ENCODE measurements around the gene SLC44A1.

SLC44A1 gene

GRCh38 chr9:105284463-105284862 is 40.0 kb downstream of the SLC44A1 start:
- ChIA-PET CTCF (no interaction called here), POLR2A (no interaction called here)
- no peak for DNase-seq (ENCODE audit: extremely low spot score)
- TF ChIP-seq NFRKB (IDR thresholded peaks at IDR 0.05) (no peak), CTBP1 (IDR thresholded peaks at IDR 0.05; ENCODE audit: borderline replicate concordance) (no peak), FOXK2 (IDR thresholded peaks at IDR 0.05) (no peak), LEF1 (IDR thresholded peaks at IDR 0.05; ENCODE audit: borderline replicate concordance) (no peak), FOXM1 (IDR thresholded peaks at IDR 0.05; ENCODE audit: borderline replicate concordance) (no peak), FOXA1 (IDR thresholded peaks at IDR 0.05) (no peak), ZNF384 (IDR thresholded peaks at IDR 0.05) (no peak)

GRCh38 chr9:105286098-105286497 is 41.6 kb downstream of the SLC44A1 start:
- CTCF ChIA-PET, result no interaction called here

GRCh38 chr9:105289305-105289704 is 44.9 kb downstream of the SLC44A1 start:
- ChIA-PET POLR2A (no interaction called here), CTCF (no interaction called here)
- TF ChIP-seq FOXM1 (IDR thresholded peaks at IDR 0.05; ENCODE audit: borderline replicate concordance) (no peak), ELF4 (IDR thresholded peaks at IDR 0.05) (no peak), SP1 (IDR thresholded peaks at IDR 0.05) (no peak), L3MBTL2 (conservative IDR thresholded peaks at IDR 0.05) (no peak), LEF1 (IDR thresholded peaks at IDR 0.05; ENCODE audit: borderline replicate concordance) (no peak), TARDBP (IDR thresholded peaks at IDR 0.05) (no peak), PKNOX1 (IDR thresholded peaks at IDR 0.05) (no peak), HDGF (IDR thresholded peaks at IDR 0.05; ENCODE audit: borderline replicate concordance) (no peak), NFRKB (IDR thresholded peaks at IDR 0.05) (no peak), ARNT (IDR thresholded peaks at IDR 0.05) (no peak), ZNF384 (IDR thresholded peaks at IDR 0.05) (no peak)
- no peak for DNase-seq (ENCODE audit: extremely low spot score)

More at GRCh38 chr9:105286098-105286497, 41.6 kb downstream of the SLC44A1 start:
- POLR2A ChIA-PET, result no interaction called here
- TF ChIP-seq FOXK2 (IDR thresholded peaks at IDR 0.05) (no peak), TARDBP (IDR thresholded peaks at IDR 0.05) (no peak), ARNT (IDR thresholded peaks at IDR 0.05) (no peak), PKNOX1 (IDR thresholded peaks at IDR 0.05) (no peak), ELF4 (IDR thresholded peaks at IDR 0.05) (no peak), CTBP1 (IDR thresholded peaks at IDR 0.05; ENCODE audit: borderline replicate concordance) (no peak)
- DNase-seq (ENCODE audit: extremely low spot score), result no peak

- TF ChIP-seq NFRKB (IDR thresholded peaks at IDR 0.05) (no peak), ZNF384 (IDR thresholded peaks at IDR 0.05) (no peak), TARDBP (IDR thresholded peaks at IDR 0.05) (no peak), BHLHE40 (IDR thresholded peaks at IDR 0.05; ENCODE audit: borderline replicate concordance) (no peak), HDGF (IDR thresholded peaks at IDR 0.05; ENCODE audit: borderline replicate concordance) (no peak), FOXK2 (IDR thresholded peaks at IDR 0.05) (no peak)
- CTCF ChIA-PET, result no interaction called here
- POLR2A ChIA-PET, result no interaction called here
- DNase-seq (ENCODE audit: extremely low spot score), result no peak
Measured at GRCh38 chr9:105290418-105290817, 46.0 kb downstream of the SLC44A1 start.

DNA sequence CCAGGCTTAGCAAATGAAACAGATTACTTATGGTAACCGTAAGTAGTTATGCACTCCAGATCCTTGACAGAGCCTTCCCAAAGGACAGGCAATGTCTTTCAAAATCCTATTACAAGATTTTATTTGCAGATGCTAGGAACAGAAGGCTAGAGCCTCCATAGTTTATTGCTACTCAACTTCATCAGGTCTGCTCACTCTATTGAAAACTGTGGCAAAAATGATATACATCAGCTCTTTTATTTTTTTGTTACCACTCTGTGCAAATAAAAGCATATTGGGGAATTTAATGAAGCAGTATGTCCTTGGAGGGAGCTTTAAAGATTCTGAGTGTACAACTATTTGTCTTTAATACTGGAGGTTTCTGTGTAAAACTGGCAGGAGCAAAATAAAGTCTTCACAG is 46.5 kb downstream of the SLC44A1 start:
- no peak for DNase-seq (ENCODE audit: extremely low spot score)
- ChIA-PET CTCF (no interaction called here), POLR2A (no interaction called here)
- TF ChIP-seq SUZ12 (IDR thresholded peaks at IDR 0.05) (no peak), BHLHE40 (IDR thresholded peaks at IDR 0.05; ENCODE audit: borderline replicate concordance) (no peak), FOXA1 (IDR thresholded peaks at IDR 0.05) (no peak), ARNT (IDR thresholded peaks at IDR 0.05) (no peak), PKNOX1 (IDR thresholded peaks at IDR 0.05) (no peak), FOXM1 (IDR thresholded peaks at IDR 0.05; ENCODE audit: borderline replicate concordance) (no peak), HDGF (IDR thresholded peaks at IDR 0.05; ENCODE audit: borderline replicate concordance) (no peak), NFRKB (IDR thresholded peaks at IDR 0.05) (no peak), SP1 (IDR thresholded peaks at IDR 0.05) (no peak)

- ChIA-PET CTCF (no interaction called here), POLR2A (no interaction called here)
Measured at GRCh38 chr9:105291422-105291859, 47.0 kb downstream of the SLC44A1 start.

DNA sequence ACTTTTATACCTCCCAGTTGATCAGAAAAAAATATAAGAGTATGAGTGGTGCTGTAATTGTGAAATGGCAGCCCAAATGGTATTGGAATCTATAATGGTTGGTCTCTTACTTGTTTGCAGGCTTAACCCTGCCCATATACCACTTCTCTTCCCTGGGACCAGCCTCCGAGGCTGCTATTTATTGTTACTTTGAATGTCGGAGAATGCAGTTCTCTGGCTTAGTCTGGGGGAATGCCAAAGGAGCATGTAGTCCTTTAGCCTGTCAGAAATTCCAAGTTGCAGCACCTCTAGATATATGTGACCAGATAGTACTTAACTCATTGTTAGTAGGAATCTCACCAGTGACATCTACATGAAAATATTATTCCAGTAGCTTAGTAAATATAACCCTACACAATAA is 47.5 kb downstream of the SLC44A1 start:
- CTCF ChIA-PET, result no interaction called here

More at GRCh38 chr9:105291422-105291859, 47.0 kb downstream of the SLC44A1 start:
- no peak for DNase-seq (ENCODE audit: extremely low spot score)
- TF ChIP-seq TARDBP (IDR thresholded peaks at IDR 0.05) (no peak), ELF4 (IDR thresholded peaks at IDR 0.05) (no peak)

More for the DNA sequence above, 47.5 kb downstream of the SLC44A1 start:
- POLR2A ChIA-PET, result interaction anchor here (0.5 kb wide), 1 partner anchor 20 kb away, joined by 3 read pairs; no protein-coding TSS in a partner anchor
- DNase-seq (ENCODE audit: extremely low spot score), result no peak
- TF ChIP-seq ARNT (IDR thresholded peaks at IDR 0.05) (no peak), FOXK2 (IDR thresholded peaks at IDR 0.05) (no peak), LEF1 (IDR thresholded peaks at IDR 0.05; ENCODE audit: borderline replicate concordance) (no peak), NFRKB (IDR thresholded peaks at IDR 0.05) (no peak), BHLHE40 (IDR thresholded peaks at IDR 0.05; ENCODE audit: borderline replicate concordance) (no peak), FOXM1 (IDR thresholded peaks at IDR 0.05; ENCODE audit: borderline replicate concordance) (no peak), CTBP1 (IDR thresholded peaks at IDR 0.05; ENCODE audit: borderline replicate concordance) (no peak), FOXA1 (IDR thresholded peaks at IDR 0.05) (no peak), ZNF384 (IDR thresholded peaks at IDR 0.05) (no peak), SUZ12 (IDR thresholded peaks at IDR 0.05) (no peak), L3MBTL2 (conservative IDR thresholded peaks at IDR 0.05) (no peak), HDGF (IDR thresholded peaks at IDR 0.05; ENCODE audit: borderline replicate concordance) (no peak), SP1 (IDR thresholded peaks at IDR 0.05) (no peak), TARDBP (IDR thresholded peaks at IDR 0.05) (no peak), PKNOX1 (IDR thresholded peaks at IDR 0.05) (no peak), ELF4 (IDR thresholded peaks at IDR 0.05) (no peak)
